Stimulated activated CD8-positive, alpha-beta memory T cell treated with anti-CD3 and anti-CD28 coated beads, Interleukin-2, amount 100 ng/mL, for 1 hour (primary cell): ENCODE results near the gene CXCL8.
"Not testable (repeated sequence)": the region's sequence is repeated elsewhere in the genome, so short reads cannot be mapped to it uniquely, and the experiment has no call there.

Source experiments
- DNase-seq, 2 donors: peaks; one replicate each; pipeline ENCODE4 v3.0.0-alpha.2; 2020; ENCODE audit warnings: low read depth in 2 of 2

The CXCL8 gene

GRCh38 chr4:73743281-73743680, 2.9 kb downstream of the CXCL8 start:
- DNase-seq, result no peak

- no peak for DNase-seq
Observed at GRCh38 chr4:73743795-73744194, 3.4 kb downstream of the CXCL8 start.

- no peak for DNase-seq
Observed at GRCh38 chr4:73744203-73744602, 3.8 kb downstream of the CXCL8 start.

GRCh38 chr4:73750730-73751129, 10.4 kb downstream of the CXCL8 start:
- no peak for DNase-seq

GRCh38 chr4:73751166-73751565, 10.8 kb downstream of the CXCL8 start:
- DNase-seq, result no peak

- no peak for DNase-seq
Observed at GRCh38 chr4:73751830-73752229, 11.5 kb downstream of the CXCL8 start.

- no peak for DNase-seq
Observed at GRCh38 chr4:73752424-73752823, 12.1 kb downstream of the CXCL8 start.

- DNase-seq, result no peak
Observed at GRCh38 chr4:73753215-73753614, 12.8 kb downstream of the CXCL8 start.

- DNase-seq, result no peak
Observed at GRCh38 chr4:73754934-73755333, 14.6 kb downstream of the CXCL8 start.

- DNase-seq, result no peak
Observed at GRCh38 chr4:73759357-73759756, 19.0 kb downstream of the CXCL8 start.

- DNase-seq, result no peak
Observed at GRCh38 chr4:73761856-73762255, 21.5 kb downstream of the CXCL8 start.

GRCh38 chr4:73762409-73762808, 22.0 kb downstream of the CXCL8 start:
- no peak for DNase-seq

- no peak for DNase-seq
Observed at GRCh38 chr4:73763877-73764276, 23.5 kb downstream of the CXCL8 start.

GRCh38 chr4:73764513-73764912, 24.1 kb downstream of the CXCL8 start:
- no peak for DNase-seq

GRCh38 chr4:73765296-73765695, 24.9 kb downstream of the CXCL8 start:
- no peak for DNase-seq

- DNase-seq, result no peak
Observed at GRCh38 chr4:73770917-73771316, 30.5 kb downstream of the CXCL8 start.

- DNase-seq, result no peak
Observed at GRCh38 chr4:73772363-73772762, 32.0 kb downstream of the CXCL8 start.

GRCh38 chr4:73774406-73774805, 34.0 kb downstream of the CXCL8 start:
- DNase-seq, result not testable (repeated sequence)

GRCh38 chr4:73776321-73776729, 36.0 kb downstream of the CXCL8 start:
- DNase-seq, result no peak

- no peak for DNase-seq
Observed at GRCh38 chr4:73777612-73778011, 37.2 kb downstream of the CXCL8 start.

- DNase-seq, result no peak
Observed at GRCh38 chr4:73780243-73780642, 39.9 kb downstream of the CXCL8 start.

- no peak for DNase-seq
Observed at GRCh38 chr4:73780834-73781233, 40.5 kb downstream of the CXCL8 start.

GRCh38 chr4:73788411-73788810, 48.0 kb downstream of the CXCL8 start:
- DNase-seq, result no peak
